Putamen (tissue), 1 donor: ENCODE data around the gene RAD51B.

ENCODE experiments used
- DNase-seq: peaks from one replicate; pipeline ENCODE4 v3.0.0-alpha.2; 2016; ENCODE audit warnings: low spot score

Gene RAD51B

GRCh38 chr14:68702578-68702977, 883.0 kb downstream of the RAD51B start:
- no peak for DNase-seq

GRCh38 chr14:68703093-68703492, 883.5 kb downstream of the RAD51B start:
- no peak for DNase-seq

GRCh38 chr14:68704736-68705720, 885.4 kb downstream of the RAD51B start:
- no peak for DNase-seq

GRCh38 chr14:68705741-68706283, 886.2 kb downstream of the RAD51B start:
- no peak for DNase-seq

- no peak for DNase-seq
These were observed 887.9 kb downstream of the RAD51B start for GRCh38 chr14:68707482-68707881.

DNA sequence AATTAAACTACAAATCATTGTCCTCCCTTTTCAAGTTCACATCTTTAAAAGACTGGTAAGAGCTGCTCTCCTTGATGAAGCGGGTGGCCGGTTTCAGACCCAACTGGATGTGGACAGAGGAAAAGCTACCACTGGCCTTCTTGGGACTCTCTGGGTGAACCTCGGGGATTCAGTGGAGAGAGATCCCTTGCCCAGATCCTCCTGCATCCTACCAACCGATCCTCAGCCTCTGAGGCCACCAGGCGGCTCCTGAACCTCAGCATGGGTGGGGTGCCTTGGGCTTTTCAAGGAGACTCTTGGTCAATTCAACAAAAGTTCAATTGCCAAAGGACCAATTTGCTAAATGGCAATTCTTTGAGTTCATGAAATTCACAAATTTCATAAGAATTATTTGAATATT, 888.8 kb downstream of the RAD51B start:
- DNase-seq = no peak

GRCh38 chr14:68709007-68709406, 889.4 kb downstream of the RAD51B start:
- no peak for DNase-seq

DNA sequence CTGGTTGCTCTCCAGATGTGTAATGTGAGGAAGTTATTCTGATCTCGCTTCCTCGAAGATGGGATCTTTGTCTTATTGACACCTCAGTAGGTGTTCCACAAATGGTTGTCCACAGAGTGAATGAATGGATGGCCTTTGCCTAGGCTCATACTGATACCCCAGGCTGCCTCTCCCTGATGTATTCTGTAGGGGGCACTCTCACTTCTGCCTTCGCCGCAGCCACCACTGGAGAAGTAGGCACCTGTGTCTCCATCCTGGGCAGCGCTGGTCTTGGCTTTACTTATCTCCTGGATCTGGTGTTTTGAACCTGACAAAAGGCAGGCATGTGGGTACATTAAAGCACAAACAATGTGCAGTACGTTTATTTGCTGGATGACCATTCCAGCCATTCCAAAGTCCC, 891.2 kb downstream of the RAD51B start:
- DNase-seq = no peak

DNA sequence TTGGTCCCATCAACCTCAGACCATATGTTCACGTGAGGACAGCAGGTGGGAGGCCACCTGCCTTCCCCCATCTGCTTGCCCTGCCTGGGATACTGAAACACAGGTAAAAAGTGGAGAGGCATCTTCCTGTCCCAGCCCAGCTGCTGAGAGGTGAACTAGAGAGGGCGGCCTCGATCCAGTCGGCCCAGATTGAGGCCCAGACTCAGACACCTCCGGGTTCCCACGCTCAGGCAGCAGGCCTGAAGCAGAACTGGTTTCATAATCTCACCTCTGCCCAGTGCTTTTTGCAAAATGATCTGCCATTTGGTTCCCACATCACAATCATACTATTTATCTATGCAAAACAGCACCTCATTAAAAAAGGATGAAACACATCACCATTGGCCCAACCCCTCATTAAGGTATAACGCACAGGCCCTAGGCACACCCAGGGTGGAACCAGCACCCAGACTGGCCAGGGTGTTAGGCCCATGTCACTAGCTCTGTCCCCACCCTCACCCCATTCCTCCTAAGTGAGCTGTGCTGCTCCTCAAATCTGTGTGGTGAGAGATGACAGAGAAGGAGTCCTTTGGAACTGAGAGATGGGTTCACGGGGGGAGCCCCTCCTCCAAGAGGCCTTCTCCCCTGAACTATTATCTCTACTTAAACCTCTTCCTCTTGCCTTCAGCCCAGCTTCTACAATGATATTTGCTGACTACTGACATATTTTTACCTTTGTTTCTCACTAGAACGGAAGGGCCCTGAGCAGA, 892.2 kb downstream of the RAD51B start:
- no peak for DNase-seq

GRCh38 chr14:68712703-68713370, 893.3 kb downstream of the RAD51B start:
- no peak for DNase-seq

DNA sequence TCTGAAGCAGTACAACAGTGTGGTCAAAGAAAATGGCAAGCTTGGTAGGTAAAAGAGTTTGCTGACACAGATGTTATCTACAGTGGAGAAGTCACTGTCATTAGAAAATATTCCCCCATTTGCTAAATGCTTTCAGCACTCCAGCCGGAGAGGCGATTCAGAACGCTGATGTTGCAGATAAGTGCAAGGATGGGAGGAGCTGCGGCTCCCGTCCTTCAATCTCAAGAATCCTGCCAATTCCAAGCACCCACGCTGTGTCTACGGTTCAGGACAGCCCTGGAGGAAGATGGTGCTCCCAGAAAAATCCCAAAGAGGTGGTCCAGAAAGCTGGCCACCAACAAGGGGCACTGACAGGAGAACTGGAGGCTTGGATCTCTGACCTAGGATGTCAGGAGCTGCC, 894.2 kb downstream of the RAD51B start:
- no peak for DNase-seq

GRCh38 chr14:68714991-68715924, 895.7 kb downstream of the RAD51B start:
- DNase-seq = no peak

DNA sequence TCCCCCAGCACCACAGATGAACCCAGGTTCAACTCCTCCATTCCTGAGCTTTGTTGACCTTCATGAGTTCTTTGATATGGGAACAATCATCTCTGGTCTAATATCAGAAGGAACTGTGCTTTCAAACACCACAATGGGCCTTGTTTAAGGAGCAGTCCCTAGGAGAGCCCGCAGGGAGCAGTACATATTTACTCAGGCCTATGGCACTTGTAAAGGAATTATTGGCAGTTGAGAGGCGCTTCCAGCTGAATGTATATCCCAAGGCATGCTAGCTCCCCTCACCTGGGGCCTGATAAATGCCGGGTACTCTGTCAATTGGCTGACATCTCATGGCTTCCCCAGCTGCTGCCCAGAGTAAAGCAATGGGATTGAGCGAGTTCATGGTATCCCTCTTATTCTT, 897.1 kb downstream of the RAD51B start:
- no peak for DNase-seq

DNA sequence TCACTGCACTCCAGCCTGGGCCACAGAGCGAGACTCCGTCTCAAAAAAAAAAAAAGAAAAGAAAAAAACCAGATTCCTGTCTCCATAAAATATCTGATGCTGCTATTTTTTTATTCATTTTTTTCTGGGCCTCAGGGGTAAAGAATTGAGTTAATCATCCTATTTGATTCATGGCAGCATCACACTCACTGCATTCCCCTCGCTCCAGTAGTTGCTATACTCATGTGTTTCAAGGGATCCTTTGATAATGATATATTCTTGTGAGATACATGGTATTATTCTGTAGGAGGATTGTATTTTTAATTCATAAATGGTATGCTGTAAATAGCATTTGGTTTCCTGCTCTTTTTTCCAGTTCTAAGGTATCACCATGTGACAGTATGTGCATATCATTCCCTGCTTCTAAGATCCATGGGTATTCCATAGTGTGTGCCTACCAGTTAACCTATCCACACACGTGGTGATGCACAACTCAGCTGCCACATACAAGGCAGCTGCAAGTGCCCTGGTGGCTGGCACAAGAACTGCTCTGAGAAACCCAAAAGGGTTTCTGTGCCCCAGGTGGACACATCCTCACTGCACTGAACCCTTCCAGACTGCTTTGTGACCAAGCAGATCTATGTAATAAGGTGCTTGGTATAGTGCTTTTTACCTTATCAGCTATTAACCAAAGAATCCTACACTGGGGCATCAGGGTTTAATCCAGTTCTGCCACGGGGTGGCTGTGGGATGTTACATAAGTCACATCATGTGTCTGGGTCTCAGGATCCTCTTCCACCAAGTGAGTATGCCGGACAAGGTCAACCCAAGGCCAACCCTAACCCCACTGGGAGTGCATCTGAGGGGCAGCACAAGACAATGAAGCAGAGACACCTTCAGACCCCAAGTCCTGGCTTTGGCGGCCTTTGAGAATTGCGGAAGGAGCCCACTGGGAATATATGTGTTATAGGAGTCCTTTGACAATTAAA, 898.7 kb downstream of the RAD51B start:
- DNase-seq = no peak

GRCh38 chr14:68719634-68720384, 900.2 kb downstream of the RAD51B start:
- no peak for DNase-seq

GRCh38 chr14:68722186-68722585, 902.6 kb downstream of the RAD51B start:
- no peak for DNase-seq

- DNase-seq = no peak
These were observed 903.5 kb downstream of the RAD51B start for GRCh38 chr14:68722968-68723566.

DNA sequence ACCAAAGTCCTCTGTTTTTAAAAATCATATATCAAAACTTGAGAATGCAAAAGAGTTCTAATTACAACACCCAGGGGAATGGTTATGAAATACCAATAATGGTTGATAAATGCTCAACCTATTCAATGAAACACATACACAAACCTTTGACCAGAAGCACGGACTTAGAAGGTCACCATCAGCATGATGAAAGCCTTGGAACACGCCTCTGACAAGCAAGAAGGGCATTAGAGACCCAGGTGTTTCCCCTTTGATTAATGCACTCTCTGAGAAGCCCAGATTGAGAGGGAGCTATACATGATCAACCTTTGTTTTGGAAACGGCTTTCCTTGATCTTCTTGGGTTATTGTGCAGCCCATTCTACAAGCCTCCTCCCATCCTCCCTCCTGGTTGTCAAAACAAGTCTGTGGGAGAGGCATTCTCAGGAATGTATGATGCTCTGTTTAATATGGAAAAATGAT, 904.3 kb downstream of the RAD51B start:
- no peak for DNase-seq

- no peak for DNase-seq
These were observed 905.3 kb downstream of the RAD51B start for GRCh38 chr14:68724914-68725313.
